ENCODE measurements around the gene NOPCHAP1.
"Not testable (repeated sequence)": the region's sequence is repeated elsewhere in the genome, so short reads cannot be mapped to it uniquely, and the experiment has no call there.

Gene NOPCHAP1, protein sequence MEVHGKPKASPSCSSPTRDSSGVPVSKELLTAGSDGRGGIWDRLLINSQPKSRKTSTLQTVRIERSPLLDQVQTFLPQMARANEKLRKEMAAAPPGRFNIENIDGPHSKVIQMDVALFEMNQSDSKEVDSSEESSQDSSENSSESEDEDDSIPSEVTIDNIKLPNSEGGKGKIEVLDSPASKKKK

DNA sequence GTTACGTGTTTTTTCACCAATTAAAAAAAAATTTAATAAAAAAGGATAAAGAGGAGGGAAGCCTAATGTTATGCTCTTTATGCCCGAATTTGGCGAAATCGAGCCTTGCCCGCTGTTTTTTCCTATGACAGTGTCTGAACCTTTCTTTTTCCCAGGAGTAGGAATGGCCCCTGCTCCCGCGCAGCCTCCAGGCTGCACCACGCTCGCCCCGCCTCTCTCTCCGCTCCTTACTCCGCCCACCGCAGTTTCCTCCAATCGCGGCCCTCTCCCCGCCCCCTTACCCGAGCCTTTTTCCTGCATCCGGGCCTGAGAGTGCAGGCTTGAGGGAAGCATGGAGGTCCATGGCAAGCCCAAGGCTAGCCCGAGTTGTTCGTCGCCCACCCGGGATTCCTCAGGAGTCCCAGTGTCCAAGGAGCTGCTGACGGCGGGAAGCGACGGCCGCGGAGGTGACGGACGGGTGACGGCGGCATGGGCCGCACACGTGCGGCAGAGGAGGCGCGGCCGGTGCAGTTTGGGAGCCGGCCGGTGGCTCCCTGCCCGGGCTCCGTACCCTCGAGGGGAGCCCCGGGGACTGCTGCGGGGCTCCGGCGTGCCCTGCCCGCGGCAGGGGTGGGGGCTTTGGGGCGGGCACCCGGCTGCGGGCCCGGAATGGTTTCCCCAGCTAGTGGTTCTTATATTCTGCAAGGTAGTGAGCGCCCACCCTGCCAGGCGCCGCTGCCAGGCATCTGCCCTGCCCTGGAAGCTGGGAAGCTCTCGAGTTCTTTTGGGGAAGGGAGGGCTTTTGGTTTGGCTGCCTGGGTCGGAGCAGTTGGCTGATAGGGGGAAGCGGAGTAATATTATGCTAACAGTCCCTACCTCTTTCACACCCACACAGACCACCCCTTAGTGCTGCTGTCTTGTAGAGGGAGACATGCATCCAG lies at the start of gene NOPCHAP1:
NOPCHAP1 (plus strand) TSS at position 295 of the 920 bp plus-strand sequence; CDS start at position 332, 37 bp downstream.
- peak; percentile 69 for DNase-seq (ENCODE audit: low read depth, low spot score)

DNA sequence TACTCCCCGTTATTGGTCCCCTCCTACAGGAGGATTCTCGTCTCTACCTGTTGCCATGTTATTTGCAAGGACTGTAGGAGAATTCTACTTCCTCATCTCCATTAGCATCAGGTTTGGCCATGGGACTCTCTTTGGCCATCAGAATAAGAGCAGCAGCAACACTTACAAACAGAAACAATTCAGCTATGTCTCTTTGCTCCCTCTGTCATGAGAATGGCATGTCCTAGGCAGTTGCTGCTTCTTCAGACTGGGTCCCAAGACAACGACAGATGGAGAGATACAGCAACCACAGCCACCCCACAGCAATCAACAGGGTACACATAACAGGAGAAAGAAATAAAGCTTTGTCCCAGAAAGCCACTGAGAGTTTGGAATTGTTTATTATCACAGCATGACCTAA lies 47.7 kb upstream of the NOPCHAP1 start:
- no peak for DNase-seq (ENCODE audit: low read depth, low spot score)

DNA sequence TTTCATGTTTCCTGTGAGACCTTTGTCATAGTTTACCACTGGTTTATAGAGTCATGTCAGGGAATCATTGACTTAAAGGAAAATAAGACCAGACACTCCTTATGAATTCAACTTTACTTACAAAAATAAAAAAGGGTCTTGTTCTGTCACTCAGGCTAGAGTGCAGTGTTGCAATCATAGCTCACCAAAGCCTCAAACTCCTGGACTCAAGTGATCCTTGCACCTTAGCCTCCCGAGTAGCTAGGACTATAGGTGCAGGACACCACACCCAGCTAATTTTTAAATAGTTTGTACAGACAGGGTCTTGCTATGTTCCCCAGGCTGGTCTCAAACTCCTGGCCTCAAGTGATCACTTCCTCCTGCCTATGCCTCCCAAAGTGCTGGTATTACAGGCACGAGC lies 47.0 kb upstream of the NOPCHAP1 start:
- no peak for DNase-seq (ENCODE audit: low read depth, low spot score)

DNA sequence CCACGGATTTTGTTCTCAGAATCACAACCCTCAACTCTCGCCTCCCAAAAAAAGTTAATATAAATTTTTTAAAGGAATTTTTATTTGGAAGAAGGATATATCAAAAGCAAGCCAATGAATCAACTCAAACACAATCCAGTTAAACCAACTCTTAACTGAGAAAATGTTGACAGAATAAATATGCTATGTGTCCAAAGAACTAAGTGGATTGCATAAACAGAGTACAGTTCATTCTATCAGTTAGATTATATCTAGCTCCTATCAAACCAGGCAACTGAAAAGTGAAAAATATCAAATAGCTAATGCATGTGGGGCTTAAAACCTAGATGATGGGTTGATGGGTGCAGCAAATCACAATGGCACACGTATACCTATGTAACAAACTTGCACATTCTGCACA lies 44.7 kb upstream of the NOPCHAP1 start:
- no peak for DNase-seq (ENCODE audit: low read depth, low spot score)

DNA sequence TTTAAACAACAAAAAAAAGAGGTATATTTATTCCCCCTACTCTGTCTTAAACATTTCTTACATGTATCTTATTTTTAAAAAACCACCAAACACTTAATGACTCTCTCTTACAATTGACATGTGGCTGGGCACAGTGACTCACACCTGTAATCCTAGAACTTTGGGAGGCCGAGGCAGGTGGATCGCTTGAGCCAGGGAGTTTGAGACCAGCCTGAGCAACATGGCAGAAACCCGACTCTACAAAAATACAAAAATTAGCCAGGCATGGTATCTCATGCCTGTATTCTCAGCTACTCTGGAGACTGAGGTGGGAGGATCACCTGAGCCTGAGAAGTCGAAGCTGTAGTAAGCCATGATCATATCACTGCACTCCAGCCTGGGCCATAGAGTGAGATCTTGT lies 44.0 kb upstream of the NOPCHAP1 start:
- DNase-seq (ENCODE audit: low read depth, low spot score) = no peak

DNA sequence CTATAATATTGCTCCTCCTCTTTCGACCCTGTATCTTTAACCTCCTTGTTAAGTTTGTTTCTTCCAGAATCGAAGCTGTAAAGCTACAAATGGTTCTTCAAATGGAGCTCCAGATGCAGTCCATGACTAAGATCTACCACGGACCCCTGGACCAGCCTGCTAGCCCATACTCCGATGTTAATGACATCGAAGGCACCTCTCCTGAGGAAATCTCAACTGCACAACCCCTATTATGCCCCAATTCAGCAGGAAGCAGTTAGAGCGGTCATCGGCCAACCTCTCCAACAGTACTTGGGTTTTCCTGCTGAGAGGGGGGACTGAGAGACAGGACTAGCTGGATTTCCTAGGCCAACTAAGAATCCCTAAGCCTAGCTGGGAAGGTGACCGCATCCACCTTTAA lies 42.7 kb upstream of the NOPCHAP1 start:
- not testable (repeated sequence) for DNase-seq (ENCODE audit: low read depth, low spot score)

DNA sequence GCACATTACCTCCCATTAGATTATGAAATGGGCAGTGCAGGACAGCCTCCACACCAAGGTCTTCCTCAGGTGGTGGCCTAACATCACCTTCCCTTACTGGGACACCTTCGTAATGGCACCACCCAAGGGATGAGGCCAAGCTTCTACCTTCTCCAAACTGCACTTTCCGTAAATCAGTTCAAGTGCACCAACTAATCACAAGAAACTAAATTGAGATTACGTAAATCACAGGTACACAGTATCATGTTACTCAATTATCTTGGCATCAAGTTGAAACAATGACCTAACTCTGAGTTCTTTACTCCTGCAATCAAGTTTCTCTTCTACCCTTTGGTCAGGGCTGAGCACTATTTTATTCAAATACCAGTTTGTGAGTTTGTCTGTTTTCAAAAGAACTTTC lies 41.9 kb upstream of the NOPCHAP1 start:
- DNase-seq (ENCODE audit: low read depth, low spot score) = no peak

DNA sequence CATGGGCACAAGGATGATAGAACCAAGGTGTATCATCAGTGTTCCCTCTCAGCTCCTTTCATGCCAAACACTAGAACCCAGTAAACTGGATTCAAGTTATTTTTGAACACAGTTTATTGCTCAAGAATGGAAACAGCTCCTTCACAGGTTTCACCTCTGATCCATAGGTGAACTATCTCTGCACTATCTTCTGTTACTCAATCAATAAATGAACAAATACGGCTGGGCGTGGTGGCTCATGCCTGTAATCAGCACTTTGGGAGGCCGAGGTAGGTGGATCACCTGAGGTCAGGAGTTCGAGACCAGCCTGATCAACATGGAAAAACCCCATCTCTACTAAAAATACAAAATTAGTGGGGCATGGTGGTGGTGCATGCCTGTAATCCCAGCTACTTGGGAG lies 37.4 kb upstream of the NOPCHAP1 start:
- DNase-seq (ENCODE audit: low read depth, low spot score) = not testable (repeated sequence)

DNA sequence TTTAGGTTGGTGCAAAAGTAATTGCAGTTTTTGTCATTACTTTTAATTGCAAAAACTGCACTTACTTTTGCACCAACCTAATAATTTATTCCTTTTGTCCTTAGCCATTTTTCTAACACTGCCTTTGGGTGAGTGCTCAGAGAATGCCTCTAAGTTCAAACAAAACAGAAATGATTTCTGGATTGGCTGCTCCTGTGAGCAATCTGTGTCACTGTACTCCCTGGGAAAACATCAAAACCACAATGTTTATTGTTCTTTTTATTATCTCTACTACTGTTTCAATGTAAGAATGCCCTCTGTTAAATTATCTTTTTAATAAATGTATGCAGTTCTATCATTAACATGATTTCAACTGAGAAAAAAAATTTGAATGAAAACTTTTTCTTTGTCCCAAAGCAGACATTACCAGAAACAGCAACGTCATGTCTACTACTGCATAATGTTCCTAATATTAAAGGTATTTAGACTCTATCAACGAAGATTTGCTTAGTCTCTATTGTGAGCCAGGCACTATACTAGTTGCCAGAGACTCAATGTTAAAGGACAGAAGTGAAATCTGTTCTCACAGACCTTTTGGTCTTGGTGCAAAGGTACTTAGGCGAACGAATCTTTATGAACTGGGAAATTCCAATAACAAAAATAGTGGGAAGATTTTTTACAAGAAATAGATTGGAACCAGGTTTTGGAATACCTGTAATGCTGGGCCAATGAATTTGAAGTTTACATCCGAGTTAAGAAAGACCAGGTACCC lies 34.2 kb upstream of the NOPCHAP1 start:
- no peak for DNase-seq (ENCODE audit: low read depth, low spot score)

DNA sequence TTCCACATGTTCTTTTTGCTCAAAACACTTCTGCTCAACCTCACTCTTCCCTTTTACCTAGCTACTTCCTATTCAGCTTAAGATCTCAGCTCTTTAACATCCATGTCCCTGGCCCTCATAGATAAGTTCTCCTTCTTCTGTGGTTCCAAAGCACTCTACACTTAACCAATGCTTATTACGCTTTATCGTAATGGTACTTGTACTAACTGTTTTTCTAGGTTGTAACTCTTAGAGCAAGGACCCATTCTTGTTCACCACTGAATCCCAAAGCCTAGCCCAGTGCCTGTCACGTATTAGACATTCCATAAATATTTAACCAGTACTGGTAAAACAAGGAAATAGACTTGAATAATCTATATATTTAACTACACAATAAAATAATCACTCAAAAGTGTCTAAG lies 33.3 kb upstream of the NOPCHAP1 start:
- DNase-seq (ENCODE audit: low read depth, low spot score) = no peak

DNA sequence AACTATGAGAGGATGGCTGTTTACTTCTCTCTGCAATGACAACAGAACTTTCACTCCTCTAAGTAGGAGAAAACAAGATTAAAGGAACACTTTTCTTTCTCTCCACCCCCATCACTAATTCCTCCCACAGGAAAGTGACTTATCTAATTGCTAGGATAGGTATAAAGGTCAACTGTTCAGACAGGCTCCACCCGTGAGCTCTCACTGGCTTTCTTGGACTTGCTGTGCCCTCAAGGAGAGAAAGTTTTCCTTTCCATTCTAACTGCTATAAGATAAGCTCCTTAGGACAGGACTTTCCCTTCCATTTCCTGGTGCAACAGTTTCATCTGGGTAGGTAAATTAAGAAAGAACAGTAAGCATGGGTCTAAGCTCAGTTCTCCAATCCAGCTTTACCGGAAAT lies 32.8 kb upstream of the NOPCHAP1 start:
- DNase-seq (ENCODE audit: low read depth, low spot score) = no peak

DNA sequence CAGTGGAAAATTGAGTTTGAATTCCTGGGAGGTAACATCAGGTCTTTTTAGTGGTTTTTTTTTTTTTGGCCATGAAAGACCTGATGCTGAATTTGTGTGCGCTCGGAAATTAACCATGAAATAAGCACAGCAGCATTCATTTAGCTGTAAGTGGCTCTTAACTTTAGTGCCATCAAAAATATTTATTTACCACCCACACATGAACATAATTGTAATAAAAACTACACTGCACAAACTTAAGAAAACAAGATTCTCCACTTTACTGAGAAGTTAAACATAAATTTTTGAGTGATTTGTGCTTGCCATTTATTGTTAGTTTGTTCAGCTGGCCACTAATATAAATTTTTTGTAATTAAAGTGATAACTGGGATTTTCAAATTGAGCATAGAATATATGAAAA lies 30.4 kb upstream of the NOPCHAP1 start:
- DNase-seq (ENCODE audit: low read depth, low spot score) = no peak

DNA sequence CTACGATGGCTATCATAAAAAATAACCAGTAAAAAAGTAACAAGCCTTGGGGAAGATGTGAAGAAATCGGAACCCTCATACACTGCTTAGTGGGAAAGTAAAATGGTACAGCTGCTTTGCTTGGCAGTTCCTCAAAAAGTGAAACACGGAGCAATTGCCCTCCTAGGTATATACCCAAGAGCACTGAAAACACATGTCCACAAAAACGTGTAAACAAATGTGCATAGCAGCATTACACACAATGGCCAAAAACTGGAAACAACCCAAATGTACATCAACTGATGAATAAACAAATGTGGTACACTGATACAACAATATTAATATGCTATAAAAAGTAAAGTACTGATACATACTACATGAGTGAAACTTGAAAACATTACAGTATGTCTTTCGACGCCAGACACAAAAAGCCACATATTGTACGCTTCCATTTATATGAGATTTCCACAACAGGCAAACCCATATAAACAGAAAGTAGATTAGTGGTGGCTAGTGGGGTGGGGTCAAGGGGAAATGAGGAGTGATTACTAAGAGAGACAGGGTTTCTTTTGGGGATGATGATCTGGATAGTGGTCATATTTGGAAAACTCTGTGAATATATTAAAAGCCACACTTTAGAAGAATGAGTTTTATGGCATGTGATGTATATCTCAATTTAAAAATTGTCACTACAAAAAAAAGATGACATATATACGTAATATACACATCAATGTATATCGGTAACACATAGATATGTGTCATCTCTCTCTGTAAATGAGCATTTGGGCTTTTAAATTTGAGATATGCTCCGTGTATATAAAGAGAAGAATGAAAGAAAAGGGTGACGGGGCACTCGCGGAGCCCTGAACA lies 29.0 kb upstream of the NOPCHAP1 start:
- DNase-seq (ENCODE audit: low read depth, low spot score) = no peak

DNA sequence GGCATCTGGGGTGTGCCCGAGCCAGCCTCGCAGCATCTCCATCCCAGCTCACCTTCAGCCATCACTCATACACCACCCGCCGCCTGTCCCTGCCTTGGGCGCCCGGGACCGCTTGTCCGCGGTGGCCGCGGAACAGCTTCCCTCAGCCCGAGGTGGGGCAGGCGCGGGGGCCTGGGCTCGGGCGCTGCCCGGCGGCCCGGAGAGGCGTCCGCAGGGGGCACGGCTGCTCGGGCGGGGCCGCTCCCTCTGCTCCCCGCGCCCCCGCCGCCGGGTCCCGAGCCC lies 28.5 kb upstream of the NOPCHAP1 start:
- DNase-seq (ENCODE audit: low read depth, low spot score) = no peak

DNA sequence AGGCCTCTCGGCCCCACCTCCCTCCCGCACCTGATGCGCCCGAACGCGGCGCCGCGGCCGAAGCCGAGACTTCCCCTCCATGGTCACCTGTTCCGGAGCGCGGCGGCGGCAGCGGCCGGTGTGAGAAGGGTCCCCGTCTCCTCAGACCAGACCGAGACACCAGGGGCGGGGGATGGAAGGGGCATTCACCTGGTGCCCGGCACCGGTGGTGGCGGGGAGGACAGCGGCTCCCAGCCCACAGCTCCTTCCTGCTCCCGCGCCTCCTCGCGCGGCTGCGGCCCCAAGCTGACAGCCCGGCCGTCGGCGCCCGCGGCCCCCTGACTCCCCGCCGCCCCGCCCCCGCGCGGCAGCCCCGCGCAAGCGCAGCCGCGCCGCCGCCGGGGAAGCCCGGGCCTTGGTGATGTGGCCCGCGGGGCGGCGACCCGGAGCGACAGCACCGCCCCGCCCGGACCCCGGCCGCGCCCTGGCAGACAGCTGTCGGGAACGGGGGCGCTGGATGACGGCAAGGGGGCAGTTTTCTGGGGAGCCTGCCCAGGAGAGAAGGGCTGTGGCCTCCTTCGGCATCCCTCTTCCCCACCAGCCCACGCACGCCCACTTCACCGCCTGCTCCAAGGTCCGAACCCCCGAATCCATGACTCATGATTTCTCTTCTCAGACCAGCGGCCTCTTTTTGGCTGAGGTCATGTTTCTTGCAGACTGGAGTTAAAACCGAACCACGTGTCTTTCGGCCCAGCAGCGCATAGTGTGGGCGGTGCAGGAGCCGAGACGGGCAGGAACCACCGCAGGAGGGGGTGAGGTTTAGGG lies 27.9 kb upstream of the NOPCHAP1 start, which contains the start of gene SLC41A2:
SLC41A2 (minus strand) TSS at position 290 of the 804 bp plus-strand sequence. CDS start 29,763 bp downstream, outside the sequence.
- peak; percentile 47 for DNase-seq (ENCODE audit: low read depth, low spot score)

DNA sequence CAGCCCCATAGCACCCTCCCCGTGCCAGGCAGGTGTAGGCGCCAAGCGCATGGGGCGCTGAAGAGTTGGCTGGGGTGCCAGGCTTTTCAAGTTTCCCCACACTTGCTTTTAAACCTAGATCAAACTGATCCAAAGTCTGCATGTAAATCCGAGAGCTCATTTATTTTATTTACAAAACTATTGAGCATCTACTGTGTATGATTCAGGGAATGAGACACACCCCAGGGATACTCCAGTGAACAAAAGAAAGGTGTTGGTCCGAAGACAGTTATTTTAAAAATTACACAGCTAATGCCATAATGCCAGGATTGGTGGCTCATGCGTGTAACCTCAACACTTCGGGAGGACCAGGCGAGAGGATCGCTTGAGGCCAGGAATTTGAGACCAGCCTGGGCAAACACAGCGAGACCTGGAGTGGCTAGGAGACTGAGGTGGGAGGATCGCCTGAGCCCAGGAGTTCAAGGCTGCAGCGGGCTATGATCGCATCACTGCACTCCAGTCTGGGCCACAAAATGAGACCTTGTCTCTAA lies 27.2 kb upstream of the NOPCHAP1 start:
- no peak for DNase-seq (ENCODE audit: low read depth, low spot score)

DNA sequence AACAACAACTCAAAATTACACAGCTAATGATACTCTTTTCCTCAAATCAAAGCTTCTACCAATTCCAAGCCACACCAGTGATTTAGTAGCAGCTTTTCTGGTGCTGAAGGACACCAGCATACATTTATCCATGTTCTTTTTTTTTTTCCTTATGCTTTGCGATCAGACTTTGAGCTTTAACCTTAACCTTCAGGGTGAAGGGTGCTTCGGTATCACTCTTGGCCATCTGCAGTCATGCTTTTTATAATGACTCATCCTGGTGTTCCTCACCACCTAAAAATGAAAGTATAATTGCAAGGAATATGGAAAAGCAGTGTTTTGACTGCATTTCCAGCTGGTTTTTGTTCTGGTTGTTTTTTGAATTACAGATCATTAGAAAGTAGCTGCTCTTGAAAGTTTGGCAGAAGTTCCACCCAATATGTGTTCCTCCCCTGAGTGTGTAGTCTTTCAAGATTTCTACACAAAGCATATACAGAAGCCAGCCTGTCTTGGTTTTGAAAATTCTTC lies 26.7 kb upstream of the NOPCHAP1 start:
- DNase-seq (ENCODE audit: low read depth, low spot score) = no peak

DNA sequence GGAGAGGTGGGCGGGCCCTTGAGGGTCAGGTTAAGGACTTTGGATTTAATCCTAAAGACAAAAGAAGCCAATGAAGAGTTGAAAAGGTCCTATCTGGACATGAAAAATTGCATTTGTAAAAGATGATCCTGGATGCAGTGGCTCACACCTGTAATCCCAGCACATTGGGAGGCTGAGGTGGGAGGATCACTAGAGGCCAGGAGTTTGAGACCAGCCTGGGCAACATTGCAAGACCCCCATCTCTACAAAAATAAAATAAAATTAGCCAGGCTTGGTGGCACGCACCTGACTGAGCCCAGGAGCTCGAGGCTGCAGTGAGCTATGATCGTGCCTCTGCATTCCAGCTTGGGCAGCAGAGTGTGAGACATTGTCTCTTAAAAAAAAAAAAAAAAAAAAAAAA lies 25.7 kb upstream of the NOPCHAP1 start:
- no peak for DNase-seq (ENCODE audit: low read depth, low spot score)

DNA sequence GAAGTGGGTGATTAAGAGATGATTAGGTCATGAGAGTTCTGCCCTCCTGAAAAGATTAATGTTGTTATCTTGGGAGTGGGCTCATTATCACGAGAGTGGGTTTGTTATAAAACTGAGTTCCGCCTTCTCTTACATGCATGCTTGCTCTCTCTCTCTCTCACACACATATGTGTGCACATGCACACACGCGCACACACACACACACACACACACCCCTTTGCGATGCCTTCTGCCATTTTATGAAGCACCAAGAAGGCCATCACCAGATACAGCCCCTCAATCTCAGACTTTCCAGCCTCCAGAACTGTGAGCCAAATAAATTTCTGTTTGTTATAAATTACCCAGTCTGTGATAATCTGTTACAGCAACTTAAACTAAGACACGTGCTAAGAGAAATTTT lies 22.4 kb upstream of the NOPCHAP1 start:
- no peak for DNase-seq (ENCODE audit: low read depth, low spot score)

DNA sequence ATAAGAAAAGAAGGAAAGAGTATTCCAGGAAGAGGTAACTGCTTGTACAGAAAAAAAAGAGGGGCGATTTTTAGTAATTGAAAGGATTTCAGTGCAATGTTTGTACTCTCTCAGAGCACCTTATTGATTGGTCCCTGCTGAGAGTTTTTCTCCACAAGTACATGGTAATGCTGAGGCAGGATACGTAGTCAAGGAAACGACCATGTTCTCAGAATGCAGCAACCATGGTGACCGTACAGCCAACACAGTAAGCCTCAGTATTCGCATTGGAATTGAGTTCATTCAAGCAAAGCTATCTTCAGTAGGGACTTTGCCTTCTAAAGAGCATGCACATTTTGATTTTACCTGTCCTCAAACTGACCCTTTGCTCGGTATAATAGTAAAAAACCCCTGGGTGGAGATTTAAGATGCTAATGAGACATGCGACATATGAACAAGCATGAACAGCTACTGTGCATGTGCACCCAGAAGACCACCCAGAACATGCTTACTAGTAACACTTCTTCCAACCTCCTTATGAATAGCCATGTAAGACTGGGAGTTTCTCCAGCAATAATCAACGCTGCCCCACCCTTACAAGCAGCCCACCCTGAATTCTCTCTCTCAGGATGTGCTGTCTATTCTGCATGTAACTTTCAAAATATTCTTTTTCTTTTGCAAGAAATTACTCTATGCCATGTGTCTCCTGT lies 21.8 kb upstream of the NOPCHAP1 start:
- no peak for DNase-seq (ENCODE audit: low read depth, low spot score)
